Stimulated activated CD4-positive, alpha-beta T cell treated with anti-CD3 and anti-CD28 coated beads, Interleukin-12 subunit alpha, Interleukin-12 subunit beta, amount 100 ng/mL, for 24 hours (primary cell): ENCODE data around the gene FAM90A1.
"Not testable (repeated sequence)": the region's sequence is repeated elsewhere in the genome, so short reads cannot be mapped to it uniquely, and the experiment has no call there.

ENCODE experiments used
- DNase-seq, 2 experiments: peaks; one replicate each; pipeline ENCODE4 v3.0.0-alpha.2; 2020; ENCODE audit warnings: low read depth in 2 of 2

FAM90A1 gene

GRCh38 chr12:8172911-8173310, 54.5 kb downstream of the FAM90A1 start:
- not testable (repeated sequence) for DNase-seq
